Colonic mucosa (tissue), 4 donors: ENCODE results near the gene MPND. TPM values are rescaled to one million over a fixed set of nuclear protein-coding genes. Genes with fewer than 3 reads are reported as not detected.

Experiments
- DNase-seq: peaks from one replicate; pipeline ENCODE4 v3.0.0-alpha.2; 2020
- H3K27ac ChIP-seq: fragments of 200-600 bp; one replicate; pipeline ENCODE4 v1.8.0; 2021
- H3K27me3 ChIP-seq: fragments of 200-600 bp; one replicate; pipeline ENCODE4 v1.8.0; 2021
- H3K36me3 ChIP-seq: fragments of 200-600 bp; one replicate; pipeline ENCODE4 v1.8.0; 2021
- H3K4me1 ChIP-seq: fragments of 200-600 bp; one replicate; pipeline ENCODE4 v1.8.0; 2021; ENCODE audit warnings: mild to moderate bottlenecking
- H3K4me3 ChIP-seq: fragments of 200-600 bp; one replicate; pipeline ENCODE4 v1.8.0; 2021
- H3K9ac ChIP-seq, 2 donors: one replicate each; pipeline ENCODE4 v1.7.0; 2013; ENCODE audit warnings: control low read depth in 2 of 2, low read depth in 2 of 2, low read length in 2 of 2
- H3K9me3 ChIP-seq: fragments of 200-600 bp; one replicate; pipeline ENCODE4 v1.8.0; 2021
- intact Hi-C: fragments of 100-400 bp; cut with DNase I; formaldehyde crosslinking; loops from one replicate; pipeline ENCODE4 v1.14.1; 2022
- total RNA-seq, 2 donors: library from RNA; stranded (reverse); fragmentation: NEBNext Ultra II Directional in 1 of 2; extraction: Animal tissue kit (Norgen Biotek cat#: 25700) in 1 of 2; gene quantifications; one replicate each; pipeline ENCODE4 v1.2.1, GENCODE V29; 2021
- TF ChIP-seq, protein P1 (sequence below): fragments of 200-600 bp; IDR thresholded peaks from one replicate; pipeline ENCODE4 v1.8.0; 2022; ENCODE audit warnings: antibody characterized with exemption, mild to moderate bottlenecking
- donor health status: healthy.
- donor health status: DM: no; HTN: no; CAD: no.
- donor health status: DM: no; HTN: no; CAD: no.

Gene MPND
- total RNA-seq, 2 donors from 2014 or later: 38.0 to 63.2 TPM

DNA sequence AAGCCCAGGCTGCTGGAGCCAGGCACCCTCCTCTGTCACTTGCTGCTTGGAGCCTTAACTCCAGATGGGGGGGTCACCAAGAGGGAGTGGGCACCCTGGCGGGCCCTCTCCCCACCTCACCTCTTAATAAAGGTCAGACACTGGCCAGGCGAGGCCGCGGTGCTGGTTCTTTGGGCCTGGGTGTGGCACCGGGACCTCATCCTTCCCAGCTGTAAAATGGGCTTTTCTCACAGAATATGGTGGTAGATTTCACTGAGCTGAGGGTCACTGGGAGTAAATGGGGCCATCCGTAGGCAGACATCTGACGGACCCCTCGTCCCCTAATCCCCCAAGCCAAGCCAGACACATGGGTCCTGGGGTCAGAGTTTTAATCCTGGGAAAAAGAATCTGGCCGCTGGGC lies 19.7 kb upstream of the MPND start:
- H3K4me3 ChIP-seq: no peak overlapping the region
- H3K27ac ChIP-seq: no peak overlapping the region
- no peaks in the 10 kb centered on the region for H3K9me3 ChIP-seq
- no peaks in the 10 kb centered on the region for H3K27me3 ChIP-seq
- H3K4me1 ChIP-seq: no peaks in the 10 kb centered on the region
- no peak overlapping the region for H3K9ac ChIP-seq
- intact Hi-C loops: no loop called here
- H3K36me3 ChIP-seq: no peaks in the 10 kb centered on the region
- no peak for DNase-seq
- TF ChIP-seq, protein P1, sequence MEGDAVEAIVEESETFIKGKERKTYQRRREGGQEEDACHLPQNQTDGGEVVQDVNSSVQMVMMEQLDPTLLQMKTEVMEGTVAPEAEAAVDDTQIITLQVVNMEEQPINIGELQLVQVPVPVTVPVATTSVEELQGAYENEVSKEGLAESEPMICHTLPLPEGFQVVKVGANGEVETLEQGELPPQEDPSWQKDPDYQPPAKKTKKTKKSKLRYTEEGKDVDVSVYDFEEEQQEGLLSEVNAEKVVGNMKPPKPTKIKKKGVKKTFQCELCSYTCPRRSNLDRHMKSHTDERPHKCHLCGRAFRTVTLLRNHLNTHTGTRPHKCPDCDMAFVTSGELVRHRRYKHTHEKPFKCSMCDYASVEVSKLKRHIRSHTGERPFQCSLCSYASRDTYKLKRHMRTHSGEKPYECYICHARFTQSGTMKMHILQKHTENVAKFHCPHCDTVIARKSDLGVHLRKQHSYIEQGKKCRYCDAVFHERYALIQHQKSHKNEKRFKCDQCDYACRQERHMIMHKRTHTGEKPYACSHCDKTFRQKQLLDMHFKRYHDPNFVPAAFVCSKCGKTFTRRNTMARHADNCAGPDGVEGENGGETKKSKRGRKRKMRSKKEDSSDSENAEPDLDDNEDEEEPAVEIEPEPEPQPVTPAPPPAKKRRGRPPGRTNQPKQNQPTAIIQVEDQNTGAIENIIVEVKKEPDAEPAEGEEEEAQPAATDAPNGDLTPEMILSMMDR: no peak

DNA sequence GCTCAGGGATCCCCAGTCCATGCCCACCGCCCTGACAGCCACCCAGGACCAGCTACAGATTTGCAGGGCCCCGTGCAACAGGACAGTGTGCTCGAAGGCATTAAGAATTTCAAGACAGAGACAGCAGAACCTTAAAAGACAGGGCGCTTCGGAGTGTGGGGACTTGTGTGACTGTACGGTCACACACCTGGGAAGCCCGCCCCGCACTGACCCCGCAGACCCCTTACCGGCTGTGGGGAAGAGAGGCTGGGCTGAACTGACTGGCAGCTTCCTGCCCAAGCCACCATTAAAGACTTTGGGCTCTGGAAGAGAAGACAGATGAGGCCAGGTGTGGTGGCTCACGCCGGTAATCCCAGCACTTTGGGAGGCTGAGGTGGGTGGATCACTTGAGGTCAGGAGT lies 19.1 kb upstream of the MPND start:
- Histone ChIP-seq H3K27ac (no peak overlapping the region), H3K36me3 (no peaks in the 10 kb centered on the region), H3K4me1 (no peaks in the 10 kb centered on the region), H3K9ac (no peak overlapping the region), H3K9me3 (no peaks in the 10 kb centered on the region), H3K4me3 (no peak overlapping the region), H3K27me3 (no peaks in the 10 kb centered on the region)
- intact Hi-C loops: no loop called here
- no peak for DNase-seq
- TF ChIP-seq, protein P1: no peak

DNA sequence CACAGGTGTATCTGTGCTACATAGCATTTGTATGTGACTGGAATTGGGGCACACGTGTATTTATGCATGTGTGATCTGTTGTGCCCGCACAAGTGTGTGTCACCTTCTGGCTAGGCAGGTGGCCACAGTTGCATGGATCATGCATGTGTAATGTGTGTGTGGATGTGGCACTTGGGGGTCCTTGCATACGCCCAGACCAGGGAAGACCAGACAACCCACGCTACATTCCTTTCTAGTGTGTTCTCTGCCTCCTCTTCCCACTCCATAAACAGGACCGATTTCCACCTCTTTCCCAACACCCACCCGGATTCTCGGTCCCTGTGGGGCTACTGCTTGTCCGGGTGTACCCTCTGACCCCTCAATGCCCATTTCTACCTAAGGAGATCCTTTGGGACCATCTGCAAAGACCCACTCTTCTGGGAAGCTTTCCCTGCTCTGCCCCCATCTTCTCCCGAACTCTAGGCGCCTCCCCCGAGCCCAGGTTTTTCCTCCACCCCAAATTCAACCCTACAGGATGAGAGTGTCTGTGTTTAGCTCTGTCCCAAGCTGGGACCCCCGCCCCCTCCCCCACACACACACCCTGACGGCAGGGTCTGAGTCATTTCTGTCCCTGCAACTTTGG lies 17.0 kb upstream of the MPND start:
- Histone ChIP-seq H3K9ac (no peak overlapping the region), H3K9me3 (no peaks in the 10 kb centered on the region), H3K4me1 (no peaks in the 10 kb centered on the region), H3K4me3 (no peak overlapping the region), H3K27ac (no peak overlapping the region), H3K27me3 (no peaks in the 10 kb centered on the region), H3K36me3 (no peaks in the 10 kb centered on the region)
- TF ChIP-seq, protein P1: no peak
- intact Hi-C loops: no loop called here
- no peak for DNase-seq

DNA sequence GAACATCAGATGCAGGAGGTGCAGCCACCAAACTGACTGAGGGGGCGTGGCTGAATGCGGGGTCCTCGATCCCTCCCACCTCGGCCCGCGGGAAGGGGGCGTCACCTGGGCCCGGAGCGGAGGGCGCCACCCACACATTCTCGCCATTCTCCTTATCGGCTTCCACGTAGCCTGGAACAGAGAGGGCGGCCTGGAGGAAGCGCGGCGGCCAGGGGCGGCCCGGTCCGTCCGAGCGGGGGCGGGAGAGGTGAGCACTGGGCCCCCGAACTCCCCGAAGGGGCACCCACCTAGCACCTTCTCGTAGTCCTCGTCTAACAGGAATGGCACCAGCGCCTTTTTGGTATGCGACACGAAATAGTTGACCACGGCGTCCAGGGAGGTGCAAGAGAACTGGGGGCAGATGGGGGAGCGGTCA lies 16.5 kb upstream of the MPND start:
- no peak overlapping the region for H3K4me3 ChIP-seq
- H3K9me3 ChIP-seq: no peaks in the 10 kb centered on the region
- no peak overlapping the region for H3K27ac ChIP-seq
- H3K9ac ChIP-seq: no peak overlapping the region
- no peaks in the 10 kb centered on the region for H3K4me1 ChIP-seq
- no peaks in the 10 kb centered on the region for H3K27me3 ChIP-seq
- DNase-seq: no peak
- H3K36me3 ChIP-seq: no peaks in the 10 kb centered on the region
- intact Hi-C loops: no loop called here
- TF ChIP-seq, protein P1: no peak

DNA sequence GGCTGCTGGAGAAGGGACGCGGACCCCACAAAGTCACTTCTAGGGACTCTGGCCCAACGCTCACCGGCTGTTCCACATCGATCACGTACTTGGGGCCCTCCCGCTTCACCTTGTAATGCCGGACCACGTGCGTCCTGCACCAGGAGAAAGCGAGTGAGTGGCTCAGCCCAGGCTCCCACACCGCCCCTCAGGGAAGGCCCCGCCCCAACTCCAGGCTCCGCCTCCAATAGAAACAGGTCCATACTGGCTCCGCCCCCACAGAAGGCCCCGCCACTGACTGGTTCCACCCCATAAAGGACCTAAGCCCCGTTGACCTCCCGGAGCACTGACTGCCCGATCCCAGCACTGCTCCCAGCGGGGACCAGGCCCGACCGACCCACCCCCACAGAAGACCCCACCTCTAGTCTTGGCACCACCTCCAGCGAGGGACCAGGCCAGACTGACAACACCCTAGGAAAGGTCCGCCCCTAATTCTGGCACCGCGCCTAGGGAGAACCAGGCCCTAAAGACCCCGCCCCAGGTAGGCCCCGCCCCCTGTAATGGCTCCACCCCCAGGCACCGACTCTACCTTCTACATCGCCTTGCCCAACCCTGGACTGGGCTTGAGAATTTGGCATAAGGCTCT lies 16.0 kb upstream of the MPND start:
- no peaks in the 10 kb centered on the region for H3K4me1 ChIP-seq
- H3K36me3 ChIP-seq: no peaks in the 10 kb centered on the region
- DNase-seq: peak; percentile 78
- intact Hi-C loops: no loop called here
- TF ChIP-seq, protein P1: no peak
- no peaks in the 10 kb centered on the region for H3K9me3 ChIP-seq
- H3K27ac ChIP-seq: no peak overlapping the region
- no peaks in the 10 kb centered on the region for H3K27me3 ChIP-seq
- no peak overlapping the region for H3K9ac ChIP-seq
- no peak overlapping the region for H3K4me3 ChIP-seq
